GM19239 (cell line): ENCODE data around the gene PLXNA4.
"Not testable (repeated sequence)": the region's sequence is repeated elsewhere in the genome, so short reads cannot be mapped to it uniquely, and the experiment has no call there.

Experiments used
- DNase-seq: peaks from one replicate; pipeline ENCODE4 v3.0.0; 2011; ENCODE audit warnings: low spot score; ENCODE audit not compliant: insufficient read length
- FAIRE-seq: peaks from 2 replicates; lab custom pipeline; 2011; peaks lifted over from hg19 to GRCh38; lab: Jason Lieb, UNC

The PLXNA4 gene

DNA sequence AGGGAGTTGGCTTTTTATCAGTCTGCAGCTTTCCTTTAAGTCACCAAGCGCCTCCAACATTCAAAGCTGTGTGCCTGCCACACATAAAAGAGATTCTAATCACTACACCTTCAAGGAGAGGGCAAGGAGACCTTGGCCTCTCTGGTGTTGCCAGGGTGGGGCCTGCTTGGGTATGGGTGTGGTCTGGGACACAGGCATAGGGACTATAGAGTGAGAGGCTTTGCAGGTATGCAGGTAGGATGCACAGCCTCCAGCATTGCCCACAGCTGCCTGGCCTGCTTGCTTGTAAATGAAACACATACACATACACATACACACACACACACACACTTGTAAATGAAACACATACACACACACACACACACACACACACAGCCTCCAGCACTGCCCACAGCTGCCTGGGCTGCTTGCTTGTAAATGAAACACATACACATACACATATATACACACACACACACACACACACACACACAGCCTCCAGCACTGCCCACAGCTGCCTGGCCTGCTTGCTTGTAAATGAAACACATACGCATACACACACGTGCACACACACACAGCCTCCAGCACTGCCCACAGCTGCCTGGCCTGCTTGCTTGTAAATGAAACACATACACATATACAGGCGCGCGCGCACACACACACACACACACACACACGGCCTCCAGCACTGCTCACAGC, 397.7 kb downstream of the PLXNA4 start:
- not testable (repeated sequence) for FAIRE-seq, DNase-seq

DNA sequence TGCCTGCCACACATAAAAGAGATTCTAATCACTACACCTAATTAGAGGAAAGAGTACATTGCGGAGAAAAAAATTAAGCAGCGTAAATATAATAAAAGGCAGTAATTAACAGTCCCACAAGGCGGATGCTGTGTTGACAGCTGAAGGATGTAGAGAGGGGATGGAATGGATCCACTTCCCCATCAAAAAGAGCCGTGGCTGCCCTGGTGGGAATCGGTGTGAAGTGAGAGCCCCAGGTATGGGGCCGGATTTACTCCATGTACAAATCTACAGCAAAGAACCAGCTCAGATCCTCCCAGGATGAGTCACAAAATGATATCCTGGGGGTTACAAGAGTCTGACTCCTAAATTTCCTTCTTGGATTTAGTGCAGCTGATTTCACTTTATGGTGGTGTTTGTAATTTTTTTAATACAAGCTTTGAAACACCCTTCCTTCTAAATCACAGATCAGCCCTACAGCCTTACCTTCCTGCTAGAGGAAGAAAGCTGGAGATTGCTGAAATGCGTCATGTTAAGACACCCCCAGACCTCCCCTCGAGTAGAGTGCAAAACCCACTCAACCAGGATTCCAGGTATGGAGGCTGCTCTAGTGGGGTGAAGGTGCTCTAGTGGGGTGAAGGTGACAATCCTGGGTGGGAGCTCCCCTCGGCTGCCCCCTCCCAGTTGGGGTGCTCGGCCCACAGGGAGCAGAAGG, 398.4 kb downstream of the PLXNA4 start:
- FAIRE-seq (no peak), DNase-seq (no peak)

DNA sequence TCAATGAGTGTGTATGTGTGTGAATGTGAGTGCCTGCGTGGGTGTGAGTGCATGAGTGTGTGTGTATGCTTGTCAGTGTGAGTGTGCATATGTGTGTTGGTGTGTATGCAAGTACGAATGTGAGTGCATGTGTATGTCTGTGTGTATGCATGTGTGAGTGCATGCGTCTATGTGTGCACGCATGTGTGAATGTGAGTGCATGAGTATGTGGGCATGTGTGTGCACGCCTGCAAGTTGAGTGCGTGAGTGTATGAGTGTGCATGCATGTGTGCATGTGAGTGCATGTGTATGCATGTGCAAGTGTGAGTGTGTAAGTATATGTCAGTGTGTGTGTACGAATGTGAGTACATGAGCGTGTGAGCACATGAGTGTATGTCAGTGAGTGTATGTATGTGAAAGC, 399.6 kb downstream of the PLXNA4 start:
- FAIRE-seq = no peak
- no peak for DNase-seq

DNA sequence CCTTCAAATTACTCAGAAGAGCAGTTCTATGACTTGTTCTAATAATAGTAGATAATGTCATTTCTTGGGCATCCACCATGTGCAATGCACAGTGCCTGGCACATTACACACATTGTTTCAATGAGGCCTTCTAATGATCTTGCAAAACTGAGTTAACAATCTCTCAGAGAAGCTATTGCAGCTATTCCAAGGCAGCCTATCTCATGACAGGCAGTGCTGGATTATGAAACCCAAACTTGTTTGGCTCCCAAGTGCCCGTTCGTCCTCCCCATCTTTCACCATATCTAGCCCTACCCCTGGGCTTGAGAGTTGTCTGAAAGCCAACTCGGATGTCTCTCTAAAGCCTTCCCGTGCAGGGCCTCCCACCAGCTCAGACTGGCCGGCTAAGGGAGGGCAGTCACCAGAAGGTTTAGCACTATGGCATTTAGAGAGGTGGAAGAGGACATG, 405.1 kb downstream of the PLXNA4 start:
- DNase-seq (no peak), FAIRE-seq (no peak)

DNA sequence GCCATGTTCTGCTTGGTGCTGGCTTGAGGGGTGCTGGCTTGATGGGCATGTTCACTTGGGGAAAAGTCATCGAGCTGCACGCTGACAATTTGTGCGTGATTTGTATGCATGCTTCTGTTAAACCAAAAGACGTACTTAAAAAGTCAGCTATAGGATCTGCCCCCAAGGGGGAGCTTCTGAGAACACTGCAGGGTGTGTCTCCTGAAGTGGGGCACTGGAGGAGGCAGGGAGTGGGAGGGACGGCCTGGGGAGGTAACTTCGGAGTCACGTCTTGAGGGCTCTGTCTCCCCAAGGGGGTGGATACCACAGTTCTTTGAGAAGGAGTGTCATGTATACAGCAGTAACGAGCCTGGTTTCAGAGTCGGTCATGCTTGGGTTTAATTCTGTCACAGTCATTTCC, 406.5 kb downstream of the PLXNA4 start:
- FAIRE-seq = no peak
- no peak for DNase-seq

DNA sequence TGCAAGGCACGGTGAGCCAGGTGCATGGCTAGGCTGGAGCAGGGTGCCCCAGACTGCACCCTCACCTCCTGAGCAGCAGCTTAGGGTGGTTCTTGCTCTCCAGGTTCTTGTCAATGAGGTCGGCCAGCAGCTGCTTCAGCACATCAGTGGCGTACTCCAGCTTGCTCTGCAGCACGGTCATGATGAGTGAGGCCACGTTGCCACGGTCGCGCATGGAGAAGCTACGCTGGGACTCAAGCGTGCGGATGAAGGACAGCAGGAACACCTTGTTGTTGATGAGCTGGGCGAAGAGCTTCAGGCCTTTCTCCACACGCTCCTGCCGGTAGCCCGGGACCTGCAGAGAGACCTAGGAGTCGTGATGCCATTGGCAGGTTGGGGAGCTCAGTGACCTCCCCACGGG, 408.0 kb downstream of the PLXNA4 start:
- DNase-seq (no peak), FAIRE-seq (no peak)

DNA sequence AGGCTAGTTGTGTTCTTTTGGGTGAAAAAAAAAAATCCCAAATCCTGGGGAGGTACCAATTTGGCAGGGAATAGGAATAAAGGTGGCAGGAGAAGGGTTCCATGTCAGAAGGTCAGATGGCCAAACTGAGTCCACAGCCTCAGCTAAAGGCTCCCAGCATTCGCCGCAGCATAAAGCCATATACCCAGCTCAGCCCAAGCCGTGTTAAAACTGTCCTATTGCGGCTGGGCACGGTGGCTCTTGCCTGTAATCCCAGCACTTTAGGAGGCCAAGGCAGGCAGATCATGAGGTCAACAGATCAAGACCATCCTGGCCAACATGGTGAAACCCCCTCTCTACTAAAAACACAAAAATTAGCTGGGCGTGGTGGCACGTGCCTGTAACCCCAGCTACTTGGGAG, 410.6 kb downstream of the PLXNA4 start:
- FAIRE-seq = not testable (repeated sequence)

DNA sequence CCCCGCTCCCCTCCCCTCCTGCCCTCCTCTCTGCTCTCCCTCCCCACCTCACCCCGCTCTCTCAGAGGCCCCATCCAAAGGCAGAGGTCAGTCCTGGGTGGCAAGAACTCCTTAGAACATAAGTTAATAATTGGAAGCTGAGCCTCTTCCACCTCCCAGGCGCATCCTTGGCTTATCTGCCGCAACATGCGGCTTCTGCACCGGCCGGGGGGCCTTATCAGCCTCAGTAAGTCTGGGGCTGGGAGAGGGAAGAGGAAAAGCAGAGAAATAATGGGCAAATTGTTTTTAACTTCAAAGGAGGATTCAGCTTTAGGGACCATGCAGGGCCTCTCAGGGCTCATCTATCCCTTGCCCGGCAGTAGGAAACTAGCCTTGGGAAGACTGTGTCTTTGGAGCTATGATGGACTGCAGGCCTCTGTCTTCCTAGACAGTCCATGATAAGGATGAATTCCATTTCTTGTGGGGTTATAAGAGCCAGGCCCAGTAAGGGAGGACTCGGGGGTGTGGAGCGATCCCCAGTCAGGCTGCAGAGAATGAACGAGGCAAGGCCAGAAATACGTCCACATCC, 411.6 kb downstream of the PLXNA4 start:
- DNase-seq = no peak
- no peak for FAIRE-seq

More for the DNA sequence above, 410.6 kb downstream of the PLXNA4 start:
- DNase-seq = not testable (repeated sequence)

DNA sequence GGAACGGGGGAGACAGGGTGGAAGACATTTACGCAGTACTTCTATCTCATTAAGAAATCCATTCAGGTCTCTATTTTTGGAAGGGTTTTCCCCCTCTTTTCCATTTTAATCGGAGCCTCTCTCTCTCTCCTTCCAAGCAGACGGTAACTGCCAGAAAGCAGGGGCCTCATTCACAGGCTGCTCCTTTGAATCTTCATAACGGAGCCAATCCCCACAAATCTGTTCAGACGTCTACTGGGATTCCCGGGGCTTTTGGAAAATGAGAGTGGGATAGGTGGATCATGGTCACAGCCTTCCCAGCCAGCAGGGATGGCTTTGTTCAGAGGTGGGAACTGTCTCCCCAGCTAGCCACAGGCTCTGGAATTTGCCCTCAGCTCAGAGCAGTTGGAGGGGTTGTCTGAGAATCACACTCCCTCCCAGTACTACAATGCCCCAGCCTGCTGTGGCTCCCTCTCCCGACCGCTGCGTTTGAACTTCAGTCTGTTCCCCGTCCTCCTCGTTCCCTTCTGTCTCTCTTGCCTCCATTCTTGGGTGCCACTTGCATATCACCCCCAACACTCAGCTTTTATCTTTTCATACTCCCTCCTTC, 413.6 kb downstream of the PLXNA4 start:
- DNase-seq (no peak), FAIRE-seq (no peak)

DNA sequence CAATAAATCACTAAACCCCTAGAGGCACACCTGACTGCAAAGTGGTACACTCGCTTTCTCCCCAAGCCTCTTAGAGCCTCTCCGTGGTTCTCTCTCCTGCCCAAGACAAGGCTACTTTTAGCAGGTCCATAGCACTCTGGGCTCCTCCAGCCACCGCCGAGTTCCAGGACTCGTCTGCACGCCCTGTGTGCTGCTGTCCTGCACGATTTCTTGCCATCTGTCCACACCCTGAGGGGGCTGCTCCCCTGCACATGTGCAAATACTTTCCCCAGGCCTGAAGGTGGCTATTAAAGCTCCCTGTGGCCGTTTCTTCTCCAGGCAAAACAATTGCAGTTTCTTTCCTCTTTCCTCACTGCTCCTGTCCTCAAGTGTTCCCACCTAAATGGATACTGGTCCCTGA, 414.3 kb downstream of the PLXNA4 start:
- no peak for FAIRE-seq
- DNase-seq = no peak

DNA sequence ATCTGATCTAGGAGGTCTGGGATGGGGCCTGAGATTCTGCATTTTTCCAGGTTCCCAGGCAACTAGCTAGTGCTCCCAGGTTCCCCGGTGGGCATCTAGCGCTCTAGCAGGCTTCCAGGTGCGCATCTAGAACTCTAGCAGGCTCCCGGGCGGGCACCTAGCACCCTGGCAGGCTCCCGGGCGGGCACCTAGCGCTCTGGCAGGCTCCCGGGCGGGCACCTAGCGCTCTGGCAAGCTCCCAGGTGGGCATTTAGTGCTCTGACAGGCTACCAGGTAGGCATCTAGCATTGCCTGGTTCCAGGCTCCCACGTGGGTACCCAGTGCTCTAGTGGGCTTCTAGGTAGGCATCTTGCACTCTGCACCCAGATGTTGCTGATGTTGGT, 414.7 kb downstream of the PLXNA4 start:
- no peak for DNase-seq
- FAIRE-seq = no peak

DNA sequence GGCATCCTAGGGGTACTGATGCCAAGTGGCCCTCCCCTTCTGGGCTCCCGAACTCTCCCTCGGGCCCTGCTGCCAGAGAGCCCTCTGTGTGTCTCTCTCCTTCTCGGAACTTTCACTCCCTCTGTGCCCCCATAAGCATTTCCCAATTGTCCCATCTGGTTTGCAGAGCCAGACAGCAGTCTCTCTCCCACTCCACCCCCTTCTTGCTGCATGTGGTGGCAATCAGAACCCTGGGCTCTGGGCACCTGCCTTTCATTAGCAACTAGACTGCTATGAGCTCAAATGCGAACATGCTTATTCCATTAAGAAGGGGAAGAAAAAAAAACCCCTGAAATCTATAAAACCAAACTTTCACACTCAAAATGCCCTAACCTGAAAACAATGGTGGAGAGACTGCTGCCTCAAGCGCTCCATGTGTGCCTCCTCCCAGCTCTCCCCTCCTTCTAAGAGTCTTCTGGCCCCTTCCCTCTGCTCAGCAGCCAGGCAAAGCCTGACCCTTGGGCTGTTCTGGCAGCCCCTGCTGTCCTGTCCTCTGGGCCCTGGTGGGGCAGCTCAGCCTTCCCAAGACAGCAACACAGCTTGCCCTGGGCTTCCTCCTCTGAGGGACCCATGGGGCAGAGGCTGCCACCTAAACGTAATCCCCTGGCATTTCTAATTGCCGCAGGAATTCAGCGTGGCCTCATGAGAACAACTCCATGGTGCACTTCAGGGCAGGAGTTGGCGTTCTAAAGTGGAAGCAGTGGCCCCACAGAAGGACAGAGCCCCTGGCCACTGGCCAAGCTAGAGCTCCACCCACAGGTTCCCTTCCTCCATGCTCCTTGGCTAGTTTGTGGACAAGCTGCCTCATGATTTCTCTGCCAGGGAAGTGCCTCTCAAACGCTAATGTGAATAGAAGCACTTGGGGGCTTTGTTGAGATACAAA, 415.4 kb downstream of the PLXNA4 start:
- DNase-seq = no peak
- FAIRE-seq = no peak

DNA sequence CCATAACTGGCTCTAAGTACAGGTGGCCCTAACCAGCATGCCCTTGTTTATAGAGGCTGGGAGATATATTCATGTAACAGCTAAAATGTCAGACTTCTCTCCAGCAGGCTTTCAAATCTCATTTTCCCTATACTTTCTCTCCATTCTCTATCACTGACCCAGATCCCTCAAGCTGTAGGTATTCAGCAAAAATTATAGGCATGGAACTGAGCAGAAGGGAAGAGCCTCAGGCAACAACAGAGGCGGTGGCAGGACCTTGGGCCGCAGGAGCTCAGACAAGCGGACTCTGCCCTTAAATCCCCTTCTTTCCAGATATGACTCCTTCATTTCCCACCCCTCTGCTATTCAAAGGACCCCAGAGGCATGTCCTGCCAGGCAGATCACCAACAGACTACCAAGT, 417.4 kb downstream of the PLXNA4 start:
- FAIRE-seq = no peak
- DNase-seq = no peak

DNA sequence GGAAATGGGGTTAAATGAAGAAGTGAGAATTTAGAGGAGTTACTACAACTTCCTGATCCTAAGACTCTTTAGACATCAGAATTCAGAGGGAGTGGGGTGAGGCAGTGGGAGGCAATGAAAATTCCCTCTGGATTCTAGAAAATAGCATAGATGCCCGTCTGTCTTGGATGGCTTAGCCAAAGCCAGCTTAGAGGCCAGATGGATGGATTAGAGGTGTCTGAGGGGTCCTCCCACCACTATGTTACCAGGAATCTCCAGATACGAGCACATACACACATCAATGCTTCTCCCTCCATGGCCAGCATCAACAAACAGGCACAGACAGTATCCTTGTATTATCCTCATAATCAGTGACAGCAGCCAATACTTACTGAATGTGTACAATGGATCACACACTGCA, 418.1 kb downstream of the PLXNA4 start:
- FAIRE-seq = no peak
- no peak for DNase-seq

DNA sequence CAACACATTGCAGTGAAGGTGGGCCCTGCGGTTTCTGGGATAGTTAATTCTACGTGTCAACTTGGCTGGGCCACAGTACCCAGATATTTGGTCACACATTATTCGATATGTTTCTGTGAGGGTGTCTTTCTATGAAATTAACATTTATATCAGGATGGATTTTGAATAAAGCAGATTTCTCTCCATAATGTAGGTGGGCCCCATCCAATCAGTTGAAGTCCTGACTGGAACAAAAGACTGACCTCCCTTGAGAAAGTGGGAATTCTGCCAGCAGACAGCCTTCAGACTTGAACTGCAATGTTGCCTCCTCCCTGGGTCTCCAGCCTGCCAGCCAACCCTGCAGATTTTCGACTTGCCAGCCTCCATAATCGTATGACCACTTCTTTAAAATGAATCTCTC, 420.6 kb downstream of the PLXNA4 start:
- FAIRE-seq = no peak
- DNase-seq = no peak

DNA sequence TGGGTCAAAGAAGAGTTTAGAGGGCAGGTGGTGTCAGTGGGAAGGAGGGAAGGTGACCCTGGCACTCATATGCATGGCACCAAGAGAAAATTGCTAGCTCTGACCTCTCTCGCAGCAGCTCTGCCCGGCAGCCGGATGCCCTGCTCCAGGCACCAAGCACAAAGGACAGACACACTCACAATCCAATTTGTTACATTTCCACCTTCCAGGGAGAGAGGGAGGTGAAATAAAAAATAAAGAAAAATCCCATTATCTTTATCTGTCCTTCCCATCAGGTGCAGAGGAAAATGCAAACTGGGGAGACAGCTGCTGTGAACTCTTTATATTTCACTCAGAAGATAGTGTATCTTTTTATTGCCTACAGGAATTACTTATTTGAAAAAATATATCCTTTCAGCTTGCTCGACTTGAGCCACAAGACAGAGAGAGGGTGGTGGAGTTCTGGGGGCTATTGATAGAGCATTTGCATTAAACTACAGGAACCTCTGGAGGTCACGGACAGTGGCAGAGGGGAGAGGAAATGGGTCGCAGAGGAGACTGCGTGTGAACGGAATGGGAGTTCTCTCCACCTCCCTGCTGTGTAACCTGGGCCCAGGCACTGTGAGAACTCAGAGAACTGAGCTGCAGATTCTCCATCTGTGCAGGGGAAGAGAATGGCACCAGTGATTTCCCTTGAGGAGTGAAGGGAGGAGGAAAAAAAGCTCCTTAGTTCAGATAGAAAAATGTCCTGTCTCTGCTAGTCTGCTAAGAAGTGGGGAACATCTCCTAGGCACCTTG, 421.4 kb downstream of the PLXNA4 start:
- FAIRE-seq = no peak
- DNase-seq = no peak

DNA sequence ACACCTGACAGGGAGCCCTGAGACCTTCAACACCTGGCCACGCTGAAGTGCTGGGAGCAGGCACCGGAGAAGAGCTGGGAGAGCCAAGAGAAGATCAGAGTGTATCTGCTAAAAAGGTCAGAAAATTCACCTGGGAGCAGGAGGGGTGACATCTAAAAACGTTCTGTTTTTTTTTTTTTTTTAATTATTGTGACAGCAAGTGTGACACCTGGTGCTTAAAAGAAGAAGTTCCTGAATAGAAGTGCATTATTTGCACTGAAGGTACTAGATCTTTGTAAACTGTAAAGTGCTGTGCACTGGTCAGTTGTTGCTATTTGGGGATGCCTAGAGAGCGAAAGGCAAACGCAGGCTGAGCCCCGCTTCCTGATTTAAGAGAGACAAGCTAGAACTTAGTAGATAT, 422.0 kb downstream of the PLXNA4 start:
- DNase-seq (no peak), FAIRE-seq (no peak)

DNA sequence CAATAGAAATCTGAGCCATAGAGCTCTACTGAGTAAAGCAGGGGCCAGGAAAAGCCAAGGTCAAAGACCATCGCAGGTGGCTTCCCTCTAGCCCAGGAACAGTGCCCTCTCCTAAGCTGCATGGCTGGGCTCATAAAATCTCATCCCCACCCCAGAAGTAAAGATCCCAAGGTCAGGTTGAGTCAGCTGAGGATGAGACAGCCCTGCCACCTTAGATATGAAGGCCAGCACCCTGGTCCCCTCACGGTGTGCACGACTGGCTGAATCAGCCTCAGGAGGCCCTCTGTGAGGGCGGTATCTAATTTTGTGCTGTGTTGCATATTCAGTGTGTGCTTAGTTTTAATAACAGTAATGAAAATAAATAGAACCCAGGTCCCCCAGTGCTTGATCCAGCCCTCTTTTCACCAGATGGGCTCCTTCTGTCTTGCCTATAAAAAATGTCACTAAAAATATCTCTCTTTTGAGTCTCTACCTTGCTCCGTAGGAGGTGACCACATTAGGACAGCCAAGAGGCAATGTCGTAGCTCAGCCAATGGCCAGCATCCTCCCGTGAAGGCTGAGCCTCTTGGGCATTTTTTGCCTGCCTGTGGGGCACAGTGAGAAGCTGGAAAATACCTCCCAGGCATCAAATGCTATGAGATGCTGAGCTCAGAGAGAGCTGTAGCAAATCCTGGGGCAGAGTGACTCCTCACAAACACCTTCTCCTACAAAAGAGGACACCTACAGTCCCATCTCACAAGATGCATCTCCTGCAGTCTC, 424.0 kb downstream of the PLXNA4 start:
- no peak for DNase-seq
- no peak for FAIRE-seq

DNA sequence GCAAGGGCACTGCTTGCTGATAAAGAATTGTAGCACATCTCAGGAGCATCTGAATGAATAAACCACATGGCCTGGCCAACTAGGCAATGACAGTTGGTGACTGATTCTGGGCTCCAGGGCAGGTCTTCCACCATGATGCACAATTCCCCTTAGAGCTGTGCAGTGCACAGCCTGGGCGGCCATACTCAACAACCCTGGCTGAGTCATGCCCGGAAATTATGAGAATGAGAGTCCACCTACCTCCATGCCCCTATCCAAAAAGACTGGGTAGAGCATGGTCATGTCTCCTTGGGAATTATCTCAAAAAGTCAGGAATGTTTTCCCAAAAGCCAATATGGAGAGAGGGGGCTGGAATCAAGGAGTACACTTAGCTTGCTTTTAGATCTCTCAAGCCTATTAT, 425.6 kb downstream of the PLXNA4 start:
- no peak for DNase-seq
- no peak for FAIRE-seq
